Stimulated activated CD4-positive, alpha-beta T cell treated with anti-CD3 and anti-CD28 coated beads, Interleukin-1b, Interleukin-23, amount 100 ng/mL, for 1 hour (primary cell): ENCODE data around the gene RPL36AL.
"Not testable (repeated sequence)": the region's sequence is repeated elsewhere in the genome, so short reads cannot be mapped to it uniquely, and the experiment has no call there.

ENCODE experiments used
- DNase-seq, 2 donors: peaks; one replicate each; pipeline ENCODE4 v3.0.0-alpha.2; 2020; ENCODE audit warnings: low read depth in 2 of 2

RPL36AL gene

GRCh38 chr14:49619273-49619672, 1.2 kb downstream of the RPL36AL start:
- not testable (repeated sequence) for DNase-seq

GRCh38 chr14:49617852-49618519, 2.4 kb downstream of the RPL36AL start:
- no peak for DNase-seq

GRCh38 chr14:49615776-49616175, 4.7 kb downstream of the RPL36AL start:
- no peak for DNase-seq

DNA sequence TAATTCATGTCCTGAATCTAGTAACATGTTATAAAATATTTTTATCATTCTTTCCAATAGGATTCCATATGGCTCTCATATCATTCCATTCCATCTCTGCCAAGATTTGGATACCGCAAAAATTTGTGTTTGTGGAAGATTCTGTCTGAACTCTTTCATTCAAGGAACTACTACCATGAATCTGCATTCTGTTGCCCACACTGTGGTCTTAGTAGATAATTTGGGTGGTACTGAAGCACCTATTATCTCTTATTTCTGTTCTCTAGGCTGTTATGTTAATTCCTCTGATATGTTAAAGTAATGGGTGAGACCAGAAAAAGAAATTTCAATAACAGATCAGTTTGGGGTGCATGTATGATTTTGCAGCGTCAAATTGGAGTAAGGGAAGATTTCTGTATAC, 6.2 kb downstream of the RPL36AL start:
- no peak for DNase-seq

DNA sequence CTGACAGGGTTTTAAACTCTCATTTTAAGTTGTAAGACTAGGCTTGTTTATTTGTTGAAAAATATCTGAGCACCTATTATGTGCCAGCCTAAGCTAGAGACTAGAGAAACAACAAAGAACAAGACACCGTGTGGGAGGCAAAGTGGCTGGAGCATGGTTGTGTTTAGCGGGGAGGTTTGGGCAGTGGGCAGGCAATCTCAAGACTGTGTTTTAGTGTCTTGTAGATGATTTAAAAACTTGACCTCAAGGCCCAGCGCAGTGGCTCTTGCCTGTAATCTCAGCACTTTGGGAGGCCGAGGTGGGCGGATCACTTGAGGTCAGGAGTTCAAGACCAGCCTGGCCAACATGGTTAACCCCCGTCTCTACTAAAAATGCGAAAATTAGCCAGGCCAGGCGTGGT, 7.8 kb downstream of the RPL36AL start:
- no peak for DNase-seq

DNA sequence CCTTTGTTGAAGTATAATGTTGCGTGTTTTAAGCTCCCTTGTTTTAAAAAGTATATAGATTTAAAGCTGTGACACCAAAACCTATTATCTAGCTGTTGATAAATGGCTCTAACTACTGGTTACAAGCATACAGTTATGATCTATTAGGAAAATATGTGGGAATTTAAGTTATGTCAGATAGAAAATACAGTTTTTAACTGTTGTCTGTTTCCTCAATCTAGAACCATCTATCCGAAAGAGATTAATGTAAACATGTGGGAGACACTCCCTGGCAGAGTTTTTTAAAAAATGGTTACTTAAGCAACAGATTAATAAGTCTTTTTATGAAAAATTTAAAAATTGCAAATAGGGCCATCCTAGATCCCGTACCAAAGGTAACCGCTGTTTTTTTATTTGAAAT, 8.2 kb downstream of the RPL36AL start:
- no peak for DNase-seq

GRCh38 chr14:49607583-49607982, 12.8 kb downstream of the RPL36AL start:
- DNase-seq = no peak

DNA sequence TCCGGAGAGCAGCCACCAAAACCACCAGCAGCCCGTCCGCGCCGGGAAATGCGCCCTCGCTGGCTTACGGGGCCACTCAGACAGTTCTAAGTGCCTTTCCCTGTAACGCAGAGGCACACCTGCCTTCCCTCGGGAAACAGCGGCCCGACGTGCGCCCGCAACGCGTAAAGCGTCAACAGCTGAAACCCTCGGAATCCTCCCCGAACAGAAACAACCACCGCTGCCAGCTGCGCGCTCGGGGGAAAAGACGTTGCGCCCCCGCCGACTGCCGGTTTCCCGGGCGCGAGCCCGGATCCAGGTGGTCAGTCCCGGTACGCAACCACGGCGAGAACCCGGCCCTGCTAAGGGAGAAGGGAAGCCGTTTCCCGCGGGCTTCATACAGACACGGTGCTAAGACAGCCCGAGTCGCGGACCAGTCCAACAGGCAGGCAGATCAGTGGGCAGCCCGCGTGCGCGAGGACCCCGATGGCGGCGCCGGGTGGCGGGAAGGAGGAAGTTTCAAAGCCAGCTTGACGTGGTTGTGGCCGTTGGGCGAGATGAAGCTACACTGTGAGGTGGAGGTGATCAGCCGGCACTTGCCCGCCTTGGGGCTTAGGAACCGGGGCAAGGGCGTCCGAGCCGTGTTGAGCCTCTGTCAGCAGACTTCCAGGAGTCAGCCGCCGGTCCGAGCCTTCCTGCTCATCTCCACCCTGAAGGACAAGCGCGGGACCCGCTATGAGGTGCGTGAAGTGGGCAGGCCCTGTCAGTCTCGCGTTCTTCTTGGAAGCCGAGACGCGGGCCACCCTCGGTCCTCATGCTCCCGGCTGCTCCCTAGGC, 21.7 kb downstream of the RPL36AL start, which contains the start of gene LRR1:
Gene LRR1 (plus strand): TSS at position 456 of the 816 bp plus-strand sequence. CDS start 81 bp downstream, at position 537.
- DNase-seq = peak; percentile 50 to 77

DNA sequence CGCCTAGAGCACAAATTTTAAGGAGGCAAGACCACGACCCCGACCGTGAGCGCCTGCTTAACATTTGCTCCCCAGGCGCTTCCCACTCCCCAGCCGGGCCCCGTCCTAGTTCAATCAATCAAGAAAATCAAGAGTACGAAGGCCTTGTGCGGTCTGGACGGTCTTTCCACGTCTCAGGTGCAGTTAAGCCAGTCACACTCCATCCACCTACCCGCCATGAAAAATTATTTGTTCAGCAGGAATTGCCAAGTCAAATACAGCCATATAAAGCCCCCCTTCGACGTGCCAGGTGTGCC, 22.3 kb downstream of the RPL36AL start:
- no peak for DNase-seq

DNA sequence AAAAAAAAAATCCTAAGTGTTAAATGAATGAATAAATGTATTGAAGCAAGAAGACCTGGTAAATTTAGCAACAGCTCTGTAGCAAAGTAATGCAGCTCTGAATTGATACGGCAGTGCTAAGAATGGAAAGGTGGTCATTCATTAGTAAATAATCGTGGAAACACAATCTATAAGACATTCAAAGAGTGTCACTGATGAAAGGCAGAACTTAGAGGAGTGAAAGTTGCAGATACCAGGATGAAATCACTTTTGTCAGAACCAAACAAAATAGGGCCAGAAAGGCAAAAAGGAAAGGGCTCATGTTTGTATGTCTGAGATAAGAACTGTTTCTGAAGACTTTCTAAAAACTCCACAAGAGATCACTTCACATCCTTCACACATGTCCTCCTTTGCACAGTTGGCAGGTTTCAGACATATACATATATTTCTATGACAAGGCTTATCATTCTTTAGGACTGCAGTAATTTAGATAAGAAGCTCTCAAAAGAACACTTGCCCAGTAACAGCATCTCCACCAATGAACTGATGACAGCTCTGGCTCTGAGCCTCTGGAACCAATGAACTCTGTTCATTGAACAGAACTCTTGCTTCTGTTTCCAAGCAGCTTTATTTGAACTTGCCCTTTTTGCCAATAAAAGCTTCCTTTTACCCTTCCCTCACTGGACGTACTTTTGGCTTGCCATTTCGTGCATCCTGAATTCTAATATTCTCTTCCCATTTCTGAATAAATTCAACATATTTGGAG, 25.9 kb downstream of the RPL36AL start:
- DNase-seq = no peak

DNA sequence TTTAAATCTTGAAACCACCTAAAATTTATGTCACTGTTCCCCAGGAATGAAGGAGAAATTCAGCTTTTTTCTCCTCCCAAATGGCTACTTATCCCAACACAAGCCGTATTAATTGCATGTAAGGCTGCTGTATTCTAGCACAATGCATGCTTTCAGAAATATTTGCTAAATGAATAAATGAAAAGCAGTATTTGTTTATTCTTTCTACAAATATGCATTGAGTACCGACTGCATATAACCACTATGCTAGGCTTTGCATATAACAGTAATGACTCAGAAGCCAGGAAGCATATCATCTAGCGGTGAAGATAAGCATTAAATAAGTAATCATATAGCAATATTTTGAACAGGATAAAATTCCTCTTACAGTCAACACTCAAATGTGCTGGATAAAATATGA, 27.4 kb downstream of the RPL36AL start:
- no peak for DNase-seq

- DNase-seq = no peak
Measured at GRCh38 chr14:49589387-49589786, 31.0 kb downstream of the RPL36AL start.

- peak in 1 of 2 donors; percentile 40 for DNase-seq
Measured at GRCh38 chr14:49586673-49587460, 33.6 kb downstream of the RPL36AL start.

DNA sequence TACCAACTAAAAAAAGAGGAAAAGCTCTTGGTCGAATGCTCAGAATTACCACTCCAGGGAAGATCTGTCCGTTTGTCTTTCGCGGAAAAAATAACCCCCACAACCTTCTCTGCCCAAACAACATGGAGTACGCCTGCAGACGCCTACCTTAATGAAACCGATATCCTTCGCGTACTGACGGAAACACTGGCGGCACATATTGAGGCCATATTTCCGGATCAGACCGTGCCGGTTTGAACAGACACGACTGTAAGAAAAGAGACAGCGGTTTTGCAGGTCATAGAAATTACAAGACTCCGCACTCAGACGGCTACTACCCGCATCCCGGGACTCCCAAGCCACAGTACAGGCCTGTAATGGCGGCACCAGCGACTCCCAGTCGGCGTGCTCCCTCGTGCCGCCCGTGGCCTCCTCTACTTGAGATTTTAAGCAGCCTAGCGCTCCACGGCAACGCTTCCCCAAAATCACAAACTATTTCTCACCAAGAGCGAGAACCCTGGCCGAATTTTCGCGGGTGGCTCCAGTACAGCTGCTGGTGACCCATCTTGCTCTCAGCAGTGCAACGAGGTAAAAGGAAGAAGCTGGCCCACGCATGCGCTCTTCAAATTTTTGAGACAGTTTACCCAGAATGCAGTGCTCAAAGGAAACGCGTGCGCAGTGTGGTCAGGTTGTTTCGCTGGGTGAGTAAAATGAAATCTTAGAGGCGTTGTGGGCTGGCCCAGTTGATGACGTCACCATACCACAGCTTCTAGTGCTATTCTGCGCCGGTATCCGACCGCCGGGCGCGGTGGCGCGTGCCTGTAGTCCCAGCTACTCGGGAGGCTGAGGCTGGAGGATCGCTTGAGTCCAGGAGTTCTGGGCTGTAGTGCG, 34.4 kb downstream of the RPL36AL start, which contains the start of gene RPS29:
Gene RPS29 (minus strand): TSS at position 578 of the 870 bp plus-strand sequence. CDS start 34 bp downstream, at position 544.
- peak; percentile 97 for DNase-seq

GRCh38 chr14:49584981-49585640, 35.3 kb downstream of the RPL36AL start:
- not testable (repeated sequence) for DNase-seq

DNA sequence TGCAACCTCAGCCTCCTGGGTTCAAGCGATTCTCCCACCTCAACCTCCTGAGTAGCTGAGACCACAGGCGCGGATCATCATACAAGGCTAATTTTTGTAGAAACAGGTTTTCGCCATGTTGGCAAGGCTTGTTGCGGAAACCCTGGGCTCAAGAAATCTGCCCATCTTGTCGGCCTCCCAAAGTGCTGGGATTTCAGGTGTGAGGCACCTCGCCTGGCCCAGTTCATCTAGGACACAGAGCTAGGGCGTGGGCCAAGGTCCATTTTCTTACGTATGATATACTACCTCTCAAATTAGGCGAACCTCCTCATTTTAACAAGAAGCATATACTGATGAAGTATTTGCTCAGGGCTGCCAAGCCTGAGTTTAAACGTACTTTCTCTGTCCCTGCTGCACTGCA, 36.4 kb downstream of the RPL36AL start:
- no peak for DNase-seq

DNA sequence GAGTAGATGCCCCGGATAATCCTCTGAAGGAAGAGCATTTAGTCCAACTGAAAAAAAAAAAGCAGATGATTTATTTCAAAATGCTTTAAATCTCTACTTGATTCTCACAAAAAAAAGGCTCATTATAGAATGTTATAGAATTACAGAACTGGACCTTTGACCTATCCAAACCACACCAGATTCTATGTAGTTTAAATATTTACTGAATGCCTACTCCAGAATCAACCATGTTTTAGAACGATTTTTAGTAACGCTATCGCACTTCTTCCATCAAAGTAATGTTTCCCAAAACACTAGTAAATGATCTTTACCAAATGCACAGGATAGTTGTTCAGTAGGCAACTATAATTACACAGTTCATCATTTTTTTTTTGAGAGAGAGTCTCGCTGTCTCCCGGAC, 36.8 kb downstream of the RPL36AL start:
- DNase-seq = no peak

GRCh38 chr14:49582113-49582977, 38.1 kb downstream of the RPL36AL start:
- DNase-seq = no peak
